HG03175 (cell line): ENCODE results near the gene NFYB.
A peak's percentile ranks its signal among the peaks of the same experiment; 100 is the strongest.
"Not testable (repeated sequence)": the region's sequence is repeated elsewhere in the genome, so short reads cannot be mapped to it uniquely, and the experiment has no call there.

Experiments used
- ATAC-seq: cut with Tn5 transposase; IDR thresholded peaks from one replicate; pipeline ENCODE4 v1.9.1; 2021; ENCODE audit warnings: mild to moderate bottlenecking, moderate library complexity; ENCODE audit not compliant: unreplicated experiment

The NFYB gene

DNA sequence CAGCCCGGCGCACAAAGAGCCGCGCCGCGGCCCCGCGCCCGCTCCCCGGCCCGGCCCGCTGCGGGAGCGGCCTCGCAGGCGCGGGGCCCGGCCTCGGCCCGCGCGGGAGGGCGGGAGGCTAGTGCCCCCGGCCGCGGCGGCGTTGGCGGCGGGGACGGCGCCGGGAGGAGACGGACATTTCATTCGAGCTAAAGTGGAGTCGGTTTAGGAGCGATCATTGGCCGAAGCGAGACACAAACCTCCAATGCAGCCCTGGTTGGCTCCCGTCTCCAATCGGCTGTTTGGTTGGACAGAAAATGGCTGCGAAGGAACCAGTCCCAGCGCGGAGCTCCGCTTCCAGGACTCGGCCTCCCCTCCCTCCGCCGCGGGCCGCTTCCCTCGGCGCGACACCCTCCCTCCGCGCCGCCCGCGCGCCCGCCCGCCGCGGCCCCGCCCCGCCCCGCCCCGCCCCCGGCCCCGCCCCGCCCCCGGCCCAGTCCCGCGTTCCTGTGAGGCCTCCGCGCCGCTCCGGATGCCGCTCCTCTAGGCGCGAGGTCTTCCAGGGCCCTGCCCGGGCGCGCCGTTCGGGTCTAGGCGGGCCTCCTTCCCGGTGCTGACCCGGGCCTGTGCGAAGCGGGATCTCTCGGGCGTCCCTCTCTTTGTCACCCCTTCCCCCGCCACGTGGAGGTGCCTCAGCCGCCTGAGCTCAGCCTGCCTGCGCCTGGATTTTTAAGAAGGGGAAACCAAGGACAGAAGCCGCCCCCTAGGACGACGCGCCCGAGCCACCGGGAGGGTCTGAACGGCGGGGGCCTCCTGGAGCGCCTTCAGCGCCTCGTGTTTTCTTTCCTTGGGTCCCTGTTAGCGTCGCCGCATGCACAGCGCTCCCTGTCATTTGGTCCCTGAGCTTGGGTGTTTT, at the start of gene NFYB:
NFYB (minus strand) TSS at position 309 of the 895 bp plus-strand sequence. CDS start 2,757 bp downstream, outside the sequence.
- peak; percentile 93 for ATAC-seq

DNA sequence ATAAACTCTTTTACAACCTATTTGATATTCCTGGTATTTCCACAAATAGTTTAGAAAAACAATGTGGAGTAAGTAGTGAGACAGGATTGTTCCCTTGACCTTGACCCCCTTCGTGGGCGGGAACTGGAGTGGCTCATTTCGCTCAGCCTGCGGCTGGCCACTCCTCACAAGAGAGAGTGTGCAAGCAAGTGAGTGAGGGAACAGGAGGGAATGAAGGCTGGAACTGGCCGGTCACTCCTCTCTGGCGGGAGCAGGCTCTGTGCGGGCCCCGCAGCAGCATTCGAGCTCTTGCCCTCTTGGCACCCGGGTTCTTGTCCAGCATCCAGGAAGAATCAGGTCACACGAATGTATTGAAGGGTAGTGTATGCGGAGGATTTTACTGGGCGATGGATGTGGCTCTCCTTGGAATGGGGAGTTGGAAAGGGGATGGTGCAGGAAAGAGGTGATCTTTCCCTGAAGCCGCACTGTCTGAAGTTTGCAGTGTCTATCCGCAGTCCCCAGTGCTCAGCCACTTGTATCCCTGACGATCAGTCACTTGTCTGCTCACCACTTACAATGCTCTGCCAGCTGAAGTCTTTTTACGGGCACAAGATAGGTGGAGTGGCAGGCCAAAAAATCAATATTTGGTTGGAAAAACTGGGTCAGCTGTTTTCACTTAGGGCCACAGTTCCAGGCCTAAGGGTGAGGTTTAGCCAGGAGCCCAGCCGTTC, 49.6 kb upstream of the NFYB start:
- no peak for ATAC-seq

DNA sequence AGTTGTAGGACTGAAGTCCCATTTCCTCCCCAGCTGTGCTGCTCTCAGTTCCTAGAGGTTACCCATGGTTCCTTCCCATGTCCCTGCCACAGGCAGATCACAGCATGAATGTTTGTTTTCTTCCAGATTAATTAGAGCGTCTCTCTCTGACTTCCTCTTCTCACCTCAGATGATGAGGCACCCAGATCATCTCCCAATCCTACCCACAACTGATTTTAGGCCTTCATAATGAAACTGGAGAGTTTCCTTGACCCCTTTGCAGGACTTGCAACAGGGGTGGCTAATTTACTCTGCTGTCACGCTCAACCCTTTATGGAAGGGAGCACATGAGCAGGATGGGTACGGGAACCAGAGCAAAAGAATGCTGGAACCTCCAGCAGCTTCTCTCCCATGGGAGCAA, 45.4 kb upstream of the NFYB start:
- no peak for ATAC-seq

DNA sequence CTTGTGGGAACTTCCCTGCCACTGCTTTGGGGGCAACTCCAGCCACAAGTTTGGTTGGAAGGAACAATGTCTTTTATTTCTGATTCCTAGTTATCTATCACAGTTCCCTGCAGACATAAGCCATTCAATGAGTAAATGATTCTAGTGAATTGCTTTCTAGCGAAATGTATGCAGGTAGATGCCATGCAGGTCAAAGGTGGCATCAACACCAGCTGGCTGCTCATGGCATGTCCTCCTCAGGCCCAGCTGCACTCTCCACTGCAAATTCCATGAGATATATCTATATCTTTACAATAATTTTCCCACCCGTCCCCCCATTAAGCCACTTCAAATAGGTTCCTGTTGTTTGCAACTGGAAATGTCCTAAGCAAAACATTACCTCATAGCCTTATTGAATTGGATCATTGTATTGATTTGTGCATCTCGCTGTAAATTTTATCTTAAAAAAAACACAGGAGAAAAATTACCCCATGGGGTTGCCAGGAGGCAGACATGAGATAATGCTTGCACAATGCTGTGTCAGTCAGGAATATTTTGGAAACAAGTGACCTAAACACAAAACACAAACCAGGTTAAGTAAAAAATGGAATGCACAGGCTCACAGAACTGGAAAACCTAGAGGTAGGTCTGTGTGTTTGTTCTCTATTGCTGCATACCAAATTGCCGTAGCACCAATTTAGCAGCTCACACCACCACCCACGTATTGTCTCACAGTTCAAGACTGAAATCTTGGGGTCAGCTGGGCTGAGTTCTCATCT, 44.8 kb upstream of the NFYB start:
- no peak for ATAC-seq

DNA sequence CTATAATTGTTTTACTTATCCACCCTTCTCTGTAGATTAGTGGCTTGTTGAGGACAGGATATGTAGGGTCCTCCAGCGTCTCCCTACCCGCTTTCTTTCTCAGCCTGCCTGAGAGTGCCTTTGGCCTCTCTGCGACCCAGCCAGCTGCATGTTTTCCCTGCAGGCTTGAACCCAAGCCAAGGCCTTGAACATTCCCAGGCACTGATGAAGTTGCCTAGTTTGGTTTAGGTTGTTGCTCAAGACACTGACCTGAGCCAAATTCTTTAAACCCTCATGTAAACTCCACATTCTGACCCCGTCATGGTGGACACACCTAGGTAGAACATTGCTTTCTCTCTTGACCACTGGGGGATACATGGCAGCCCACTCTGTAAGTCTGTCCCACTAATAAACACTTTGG, 44.1 kb upstream of the NFYB start:
- no peak for ATAC-seq

DNA sequence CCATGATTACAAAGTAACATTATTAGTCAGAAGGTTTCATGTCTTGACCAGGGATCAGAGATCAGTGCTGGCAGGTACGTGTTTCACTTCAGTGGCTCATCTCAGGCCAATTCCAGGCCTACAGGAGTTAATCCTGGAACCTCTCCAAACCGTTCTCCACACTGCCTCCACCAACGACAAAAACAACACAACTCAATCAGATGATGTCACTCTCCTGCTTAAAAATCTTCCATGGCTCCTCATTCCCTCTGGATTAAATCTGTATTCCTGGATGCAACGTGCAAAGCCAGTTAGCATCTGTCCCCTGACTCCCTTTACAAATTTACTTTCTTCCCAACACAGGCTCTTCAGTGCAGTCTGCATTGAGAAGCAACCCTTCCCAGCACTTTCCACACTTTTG, 43.3 kb upstream of the NFYB start:
- ATAC-seq = no peak

DNA sequence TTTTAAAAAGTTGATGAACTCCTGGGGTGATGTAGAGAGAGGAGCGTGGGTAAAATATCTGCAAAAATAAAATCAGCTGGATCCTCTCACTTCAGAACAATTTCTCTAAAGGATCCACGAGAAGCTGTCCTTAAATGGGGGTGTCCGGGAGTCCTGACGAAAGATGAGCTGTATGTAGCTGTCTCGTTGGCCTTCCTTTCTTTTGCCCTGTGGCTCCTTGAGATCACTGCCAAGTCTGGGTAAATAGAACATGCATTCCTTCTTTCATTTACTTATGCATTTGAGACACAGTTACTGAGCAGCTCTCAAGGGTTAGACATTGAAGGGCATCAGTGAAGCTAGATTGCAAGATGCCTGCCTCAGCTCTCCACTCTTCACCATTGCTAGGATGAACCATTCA, 42.4 kb upstream of the NFYB start:
- ATAC-seq = no peak

DNA sequence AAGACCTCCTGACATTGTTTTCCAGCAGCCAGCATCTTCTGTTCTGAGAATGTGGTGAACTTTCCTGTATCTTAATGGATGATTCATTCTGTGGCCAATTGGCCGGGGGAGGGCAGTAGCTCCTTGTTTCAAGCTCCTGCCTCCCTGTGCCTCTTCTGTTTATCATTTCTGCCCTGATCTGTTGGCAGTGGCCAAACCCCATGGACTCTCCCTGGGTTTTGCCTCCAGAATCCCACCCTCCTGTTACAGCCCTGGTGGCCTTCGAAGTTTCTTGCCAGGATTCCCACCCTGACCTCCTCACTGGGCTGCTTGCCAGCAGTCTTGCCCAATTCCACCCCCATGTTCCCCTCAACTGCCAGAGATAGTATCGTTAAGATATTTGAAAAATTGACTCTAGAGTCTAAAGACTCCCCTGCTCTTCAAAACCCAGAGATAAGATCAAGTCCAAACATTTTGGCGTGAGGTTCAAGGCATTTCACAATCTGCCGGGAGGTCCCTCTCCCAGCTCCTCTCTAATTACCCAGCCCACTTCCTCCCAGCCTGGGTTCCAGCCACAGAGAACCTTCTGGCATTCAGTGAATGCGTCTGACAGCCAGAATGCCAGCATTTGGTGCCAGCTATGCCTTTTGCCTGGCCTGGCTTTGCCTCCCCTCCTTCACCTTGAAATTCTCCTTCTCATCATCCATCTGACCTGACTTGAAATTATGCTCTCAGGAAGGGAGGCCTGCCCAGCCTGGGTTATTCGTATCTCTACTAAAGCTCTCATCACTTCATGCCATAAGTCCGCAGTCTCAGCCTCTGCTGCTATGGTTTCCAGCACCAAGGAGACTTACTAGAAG, 39.9 kb upstream of the NFYB start:
- ATAC-seq = no peak

DNA sequence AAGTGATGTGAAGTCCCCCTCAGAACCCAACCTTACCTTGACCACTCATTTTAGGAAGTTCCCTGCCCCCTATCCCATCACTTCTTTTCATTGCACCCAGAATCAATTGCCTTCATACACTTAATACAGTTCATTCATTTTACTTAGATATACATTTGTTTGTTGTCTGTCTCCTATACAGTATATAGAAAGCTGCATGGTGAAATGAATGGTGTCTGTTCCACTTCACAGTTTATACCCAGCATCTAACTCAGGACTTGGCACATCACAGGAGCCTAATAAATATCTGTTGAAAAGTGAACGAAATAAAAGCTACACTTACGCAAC, 39.3 kb upstream of the NFYB start:
- no peak for ATAC-seq

DNA sequence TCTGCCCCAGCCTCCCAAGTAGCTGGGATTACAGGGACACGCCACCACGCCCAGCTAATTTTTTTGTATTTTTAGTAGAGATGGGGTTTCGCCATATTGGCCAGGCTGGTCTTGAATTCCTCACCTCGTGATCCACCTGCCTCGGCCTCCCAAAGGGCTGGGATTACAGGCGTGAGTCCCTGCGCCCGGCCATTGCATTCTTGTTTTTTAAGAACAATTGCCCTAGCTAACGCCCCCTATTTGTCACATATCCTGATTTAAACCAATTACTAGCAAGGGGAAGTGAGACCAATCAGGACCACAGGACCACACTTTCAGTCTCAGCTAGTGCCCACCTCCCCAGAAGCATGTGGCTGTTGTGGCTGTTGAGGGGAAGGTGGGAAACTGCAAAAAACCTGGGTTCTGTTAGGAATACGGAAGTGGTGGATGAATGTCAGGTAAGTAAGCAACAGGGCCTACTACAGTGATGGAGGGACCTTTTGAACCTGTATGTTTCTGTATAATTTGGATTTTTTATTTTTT, 37.8 kb upstream of the NFYB start:
- no peak for ATAC-seq

DNA sequence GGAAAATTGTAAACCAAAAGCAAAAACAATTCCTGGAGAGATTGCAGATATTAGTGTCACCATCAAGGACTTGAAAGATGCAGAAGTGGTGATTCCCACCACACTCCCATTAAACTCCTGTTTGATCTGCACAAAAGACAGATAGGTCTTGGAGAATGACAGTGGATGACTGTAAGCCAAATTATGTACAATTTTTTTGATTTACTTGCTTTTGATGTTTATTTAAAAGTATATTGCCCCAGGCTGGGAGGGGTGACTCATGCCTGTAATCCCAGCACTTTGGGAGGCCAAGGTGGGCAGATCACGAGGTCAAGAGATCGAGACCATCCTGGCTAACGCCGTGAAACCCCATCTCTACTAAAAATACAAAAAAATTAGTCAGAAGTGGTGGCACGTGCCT, 35.8 kb upstream of the NFYB start:
- ATAC-seq = not testable (repeated sequence)

DNA sequence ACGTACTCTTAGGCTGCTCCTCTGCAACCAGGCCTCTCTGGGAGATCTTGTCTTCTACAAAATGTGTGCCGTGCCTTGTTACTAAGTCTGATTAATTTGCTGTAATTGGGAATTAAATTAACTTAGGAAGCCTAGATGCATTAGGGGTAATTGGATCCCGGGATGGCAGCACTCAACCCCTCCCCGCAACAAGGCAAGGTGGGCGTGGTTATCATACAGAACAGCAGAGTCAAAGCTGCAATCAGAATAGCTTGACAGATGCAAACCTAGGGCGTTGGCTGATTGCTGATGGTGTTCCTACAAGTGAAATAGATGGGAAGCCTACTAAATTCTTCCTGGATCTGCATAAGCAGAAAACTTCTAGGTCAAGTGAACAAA, 34.5 kb upstream of the NFYB start:
- ATAC-seq = no peak

DNA sequence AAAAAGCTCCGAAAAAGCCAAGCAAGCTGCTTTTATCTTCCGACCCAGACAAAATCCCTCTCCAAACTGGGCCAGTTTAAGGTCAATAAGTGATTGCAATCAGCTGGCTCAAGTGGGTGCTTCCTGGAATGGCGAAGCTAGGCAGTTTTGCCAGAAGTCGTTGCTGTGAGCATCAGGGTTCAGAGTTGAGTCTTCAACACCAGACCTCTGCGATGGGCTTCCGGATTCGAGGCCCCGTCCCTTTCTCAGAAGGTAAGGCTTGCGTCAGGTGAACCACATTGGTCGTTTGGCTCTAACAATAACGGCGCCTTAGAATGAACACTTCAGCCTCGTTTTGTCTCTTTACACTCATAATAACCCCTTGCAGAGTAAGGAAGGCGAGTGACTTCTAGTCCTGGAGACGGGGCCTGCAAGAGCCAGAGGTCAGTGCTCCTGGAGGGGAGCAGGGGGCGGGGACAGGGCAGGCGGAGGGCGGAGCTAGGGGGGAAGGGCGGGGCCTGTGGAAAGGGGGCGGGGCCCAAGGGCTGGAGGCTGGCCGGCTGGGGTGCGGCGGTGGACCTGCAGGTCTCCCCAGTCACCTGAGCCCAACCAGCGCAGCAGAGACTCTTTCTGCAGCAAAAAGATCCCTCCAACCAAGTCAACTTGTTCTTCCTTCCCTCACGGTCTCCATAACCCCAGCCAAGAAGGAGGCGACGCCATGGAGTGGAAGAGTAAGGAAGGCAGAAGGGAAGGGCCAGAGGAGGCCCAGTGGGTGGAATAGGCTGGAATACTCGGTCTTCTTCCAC, 34.0 kb upstream of the NFYB start:
- ATAC-seq = no peak

DNA sequence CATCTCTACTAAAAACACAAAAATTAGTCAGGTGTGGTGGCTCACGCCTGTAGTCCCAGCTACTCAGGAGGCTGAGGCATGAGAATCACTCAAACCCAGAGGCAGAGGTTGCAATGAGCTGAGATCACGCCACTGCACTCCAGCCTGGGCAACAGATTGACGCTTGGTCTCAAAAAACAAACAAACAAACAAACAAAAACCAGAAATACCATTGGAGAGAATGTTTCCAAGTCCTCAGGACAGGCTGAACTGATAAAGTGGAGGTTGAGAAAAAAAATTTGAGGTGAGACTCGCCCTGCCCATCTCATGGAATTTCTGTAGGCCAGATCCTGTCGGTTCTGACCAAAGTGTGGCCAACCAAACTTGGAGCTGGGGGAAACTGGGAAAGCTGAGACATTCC, 30.6 kb upstream of the NFYB start:
- ATAC-seq = no peak

DNA sequence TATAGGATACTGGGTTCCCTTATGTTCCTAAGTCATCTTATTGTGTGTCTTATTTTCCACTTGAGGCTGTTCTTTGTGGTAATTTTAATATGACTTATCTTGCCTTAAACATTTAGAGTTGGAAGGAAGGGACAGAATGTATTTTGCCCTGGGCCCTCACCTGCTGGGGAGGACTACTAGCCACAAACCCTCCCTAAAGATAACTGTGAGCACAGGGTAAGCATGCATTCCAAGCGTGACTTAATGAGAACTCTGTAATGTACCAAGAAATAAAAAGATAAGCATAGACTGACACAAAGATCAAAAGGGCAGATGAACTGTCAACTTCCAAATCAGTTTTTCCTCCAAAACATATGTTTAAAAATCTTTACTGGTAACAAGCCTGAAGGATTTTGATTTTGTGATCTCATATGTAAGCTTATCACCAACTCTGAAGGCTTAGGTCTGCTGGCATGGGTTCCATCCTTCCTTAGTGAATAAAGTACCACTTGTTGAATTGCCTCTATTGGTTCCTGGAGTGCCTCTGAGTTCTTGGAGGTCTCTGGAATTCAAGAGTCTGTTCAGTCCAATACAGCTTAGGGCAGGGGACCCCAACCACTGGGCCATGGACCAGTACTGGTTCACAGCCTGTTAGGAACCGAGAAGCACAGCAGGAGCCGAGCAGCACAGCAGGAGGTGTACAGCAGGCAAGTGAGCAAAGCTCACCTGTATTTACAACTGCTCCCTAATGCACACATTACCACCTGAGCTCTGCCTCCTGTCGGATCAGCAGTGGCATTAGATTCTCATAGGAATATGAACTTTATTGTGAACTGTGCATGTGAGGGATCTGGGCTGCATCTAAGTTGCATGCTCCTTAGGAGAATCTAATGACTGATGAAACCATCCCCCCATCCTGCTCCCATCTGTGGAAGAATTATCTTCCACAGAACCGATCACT, 29.8 kb upstream of the NFYB start:
- no peak for ATAC-seq

DNA sequence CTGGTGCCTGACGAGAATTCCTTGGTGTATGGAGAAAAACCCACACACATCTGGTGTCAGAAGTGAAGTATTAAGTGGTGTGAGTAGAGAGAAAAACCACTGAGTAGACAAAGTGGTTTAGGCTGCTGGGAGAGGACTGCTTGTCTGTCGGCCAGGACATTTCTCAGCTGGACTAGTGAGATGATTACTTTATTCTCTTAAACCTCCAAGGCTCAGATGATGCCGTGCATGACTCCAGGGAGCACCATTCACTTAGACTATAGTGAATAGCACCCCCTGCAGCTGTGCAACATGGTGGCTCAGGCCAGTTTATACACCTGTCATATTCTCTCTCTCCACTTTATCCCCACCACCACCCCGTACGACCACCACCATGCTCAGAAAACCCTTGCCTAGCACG, 28.5 kb upstream of the NFYB start:
- ATAC-seq = no peak

DNA sequence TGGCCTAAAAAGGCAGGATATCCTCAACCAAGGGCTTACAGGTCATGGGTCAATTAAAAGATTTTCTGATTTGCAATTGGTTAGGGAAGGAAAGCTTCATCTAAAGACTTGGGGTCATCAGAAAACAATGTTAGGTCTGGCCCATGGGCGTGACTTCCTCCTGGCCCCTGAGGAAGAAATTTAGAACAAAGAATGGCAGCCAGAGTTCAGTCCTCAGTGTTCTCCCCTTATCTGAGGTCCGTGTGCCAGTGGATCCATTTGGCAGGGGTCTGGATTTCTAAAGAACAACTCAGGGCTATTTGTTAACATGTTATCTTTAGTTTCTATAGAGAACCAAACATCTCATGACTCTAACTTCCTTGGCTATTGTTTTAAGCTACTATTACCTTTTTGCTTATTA, 27.8 kb upstream of the NFYB start:
- no peak for ATAC-seq

DNA sequence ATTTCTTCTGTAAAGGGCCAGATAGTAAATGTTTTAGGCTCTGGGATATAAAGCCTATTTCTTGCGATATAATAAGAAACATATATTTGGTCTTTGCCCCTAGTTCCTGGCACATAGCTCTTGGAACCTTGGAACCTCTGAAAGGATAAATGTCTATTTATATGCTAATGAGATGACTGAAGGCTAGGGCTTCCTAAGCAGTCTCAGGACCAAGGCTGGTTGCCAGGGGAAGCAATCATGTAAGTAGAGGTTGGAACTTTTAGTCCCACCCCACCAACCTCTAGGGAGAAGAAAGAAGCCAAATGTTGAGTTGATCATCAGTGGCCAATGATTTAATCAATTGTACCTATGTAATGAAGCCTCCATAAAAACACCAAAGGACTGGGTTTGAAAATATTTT, 26.6 kb upstream of the NFYB start:
- no peak for ATAC-seq

DNA sequence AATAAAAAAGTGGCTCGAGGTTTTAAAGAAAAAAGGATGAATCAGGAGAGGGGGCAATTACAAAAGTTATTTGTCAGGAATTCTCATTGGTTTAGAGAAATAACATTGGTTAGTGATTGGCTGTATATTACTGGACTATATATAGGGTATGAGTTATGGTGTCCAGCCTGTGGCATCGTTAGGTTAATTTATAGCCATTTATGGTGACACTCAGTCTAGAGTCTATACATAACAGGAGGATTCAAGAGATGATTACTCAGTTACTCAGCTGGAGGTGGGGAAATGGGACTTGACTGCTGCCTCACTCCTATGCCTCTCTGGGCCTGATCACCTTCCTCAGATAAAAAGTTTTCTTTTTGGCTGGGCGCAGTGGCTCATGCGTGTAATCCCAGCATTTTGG, 25.6 kb upstream of the NFYB start:
- ATAC-seq = no peak
